GM12878 (cell line): Measurements from ENCODE around the gene ULBP1. TPM values are rescaled to one million over a fixed set of nuclear protein-coding genes. Genes with fewer than 3 reads are reported as not detected.
A peak's percentile ranks its signal among the peaks of the same experiment; 100 is the strongest.

Source experiments
- ATAC-seq: fragments of 200-7000 bp; cut with Tn5 transposase; 3 replicates; pipeline ENCODE4 v1.9.1; 2020; ENCODE audit warnings: mild to moderate bottlenecking, moderate library complexity
- BruUV-seq: library from RNA; stranded (reverse); fragments of 400-500 nt; replicated peaks from 2 replicates; lab custom pipeline; 2021; lab: Mats Ljungman, UMichigan
- CTCF ChIA-PET: fragments of 300-600 bp; sonication (Branson Sonifier 250); formaldehyde crosslinking; extraction: SDS; loops from one replicate; lab custom pipeline; 2021; ENCODE audit warnings: inconsistent platforms; lab: Yijun Ruan, JAX
- POLR2A ChIA-PET: fragments of 350-600 bp; formaldehyde crosslinking; extraction: SDS; loops from one replicate; lab custom pipeline; 2021; ENCODE audit warnings: inconsistent platforms; lab: Charles Lee
- RAD21 ChIA-PET: fragments of 300-600 bp; sonication (Branson Sonifier 250); formaldehyde crosslinking; loops from one replicate; lab custom pipeline; 2023; ENCODE audit warnings: antibody characterized with exemption; ENCODE audit not compliant: unreplicated experiment; lab: Charles Lee
- SMC1A ChIA-PET: fragments of 300-600 bp; sonication (Branson Sonifier 250); formaldehyde crosslinking; loops from one replicate; lab custom pipeline; 2023; ENCODE audit not compliant: unreplicated experiment, uncharacterized antibody; lab: Charles Lee
- DNase-seq: peaks from one replicate; pipeline ENCODE4 v3.0.0-alpha.2; 2011; ENCODE audit warnings: low read depth, low spot score
- FAIRE-seq: peaks from 3 replicates; lab custom pipeline; 2011; peaks lifted over from hg19 to GRCh38; lab: Jason Lieb, UNC
- H2AFZ ChIP-seq: 2 replicates; pipeline ENCODE4 v1.6.0; 2011; ENCODE audit warnings: low read depth, low read length, control low read depth; ENCODE audit not compliant: control insufficient read depth
- H3K27ac ChIP-seq: 2 replicates; pipeline ENCODE4 v1.5.1; 2011; ENCODE audit warnings: control low read depth; ENCODE audit not compliant: control insufficient read depth, insufficient read depth
- H3K27me3 ChIP-seq, 2 experiments: replicated peaks in 1 of 2; 2 replicates each; pipeline versions ENCODE4 v1.6.0 to v1.6.1; 2011; ENCODE audit warnings: low read length in 1 of 2; ENCODE audit not compliant: control insufficient read depth in 2 of 2, insufficient read depth in 2 of 2
- H3K36me3 ChIP-seq, 2 experiments: 2 replicates each; pipeline ENCODE4 v1.5.1; 2011; ENCODE audit warnings: low read length in 1 of 2; ENCODE audit not compliant: control insufficient read depth in 2 of 2, insufficient read depth in 2 of 2
- H3K4me1 ChIP-seq: 2 replicates; pipeline ENCODE4 v1.6.1; 2011; ENCODE audit warnings: mild to moderate bottlenecking, low read length, moderate library complexity, mixed read lengths; ENCODE audit not compliant: control insufficient read depth, insufficient read depth
- H3K4me2 ChIP-seq: 2 replicates; pipeline ENCODE4 v1.6.0; 2011; ENCODE audit warnings: control low read depth; ENCODE audit not compliant: control insufficient read depth, insufficient read depth
- H3K4me3 ChIP-seq: fragments of 200-600 bp; sonication (generic); 2 replicates; pipeline ENCODE4 v1.5.1; 2016
- H3K79me2 ChIP-seq: 2 replicates; pipeline ENCODE4 v1.6.0; 2011; ENCODE audit warnings: low read length; ENCODE audit not compliant: control insufficient read depth, insufficient read depth
- H3K9ac ChIP-seq: 2 replicates; pipeline ENCODE4 v1.8.0; 2011; ENCODE audit warnings: low read length, control low read depth, mixed read lengths; ENCODE audit not compliant: control insufficient read depth, insufficient read depth
- H3K9me3 ChIP-seq: replicated peaks from 3 replicates; pipeline ENCODE4 v1.5.1; 2011; ENCODE audit warnings: mild to moderate bottlenecking, low read length; ENCODE audit not compliant: control insufficient read depth, insufficient read depth
- H4K20me1 ChIP-seq: 2 replicates; pipeline ENCODE4 v1.6.0; 2011; ENCODE audit not compliant: control insufficient read depth, insufficient read depth
- POU2F2 ChIP-seq: IDR thresholded peaks from 3 replicates; pipeline ENCODE4 v1.6.1; 2011; ENCODE audit warnings: low read depth, mild to moderate bottlenecking, low read length, borderline replicate concordance
- SMC3 ChIP-seq: IDR thresholded peaks from 2 replicates; pipeline ENCODE4 v1.6.1; 2011; ENCODE audit warnings: low read length, improper control_type of control experiment, borderline replicate concordance
- TCF12 ChIP-seq: IDR thresholded peaks from 2 replicates; pipeline ENCODE4 v1.6.1; 2011; ENCODE audit warnings: low read depth, mild to moderate bottlenecking, low read length
- WGBS: methylation state at CpG from one replicate; pipeline ENCODE4 v1.1.6; 2016; ENCODE audit warnings: low lambda C conversion rate; ENCODE audit not compliant: insufficient replicate concordance, insufficient coverage; ENCODE audit errors: missing lambda C conversion rate; 5-methylcytosine and 5-hydroxymethylcytosine counted together
- in situ Hi-C: fragments of 300-500 bp; cut with MboI; formaldehyde crosslinking; loops from 9 replicates; pipeline ENCODE4 v1.14.3; 2018; ENCODE audit warnings: mixed read lengths
- intact Hi-C: fragments of 100-400 bp; cut with micrococcal nuclease; formaldehyde crosslinking; loops from one replicate; pipeline ENCODE4 v1.14.2; 2022; ENCODE audit not compliant: unreplicated experiment
- polyA plus RNA-seq, 11 experiments: library from polyadenylated mRNA; depleted of rRNA in 4 of 11; unstranded in 6 of 11; stranded (reverse) in 5 of 11; fragments of >200 nt; fragmentation: Nextera tagmentation in 4 of 11; fragmentation: Illumina TruSeq in 1 of 11; extraction: Ambion mirVana in 4 of 11; extraction: Trizol in 1 of 11; gene quantifications; 1 replicate in 1 of 11; 2 replicates in 10 of 11; pipeline versions ENCODE4 v1.2.1 to v1.2.3, GENCODE V29; 2011 to 2016; ENCODE audit warnings: inconsistent platforms in 2 of 11, missing spikeins in 2 of 11, low read depth in 1 of 11
- total RNA-seq, 4 experiments: library from RNA; depleted of rRNA in 3 of 4; stranded (reverse); fragments of >200 nt in 3 of 4; fragmentation: Illumina TruSeq in 1 of 4; extraction: Trizol in 1 of 4; gene quantifications; 2 replicates each; pipeline versions ENCODE4 v1.2.1 to v1.2.3, GENCODE V29; 2013 to 2021
- TF ChIP-seq, protein P1 (sequence below), 3 experiments: IDR thresholded peaks in 2 of 3; conservative IDR thresholded peaks in 1 of 3; 2 replicates each; pipeline ENCODE4 v1.5.1; 2011; ENCODE audit warnings: low read depth in 3 of 3, low read length in 3 of 3, mild to moderate bottlenecking in 3 of 3, control low read depth in 2 of 3, moderate library complexity in 2 of 3, inconsistent platforms in 1 of 3, mixed read lengths in 1 of 3; ENCODE audit not compliant: control insufficient read depth in 2 of 3, insufficient read depth in 1 of 3; ENCODE audit errors: extremely low read depth in 1 of 3

The ULBP1 gene
- total and polyA plus RNA-seq, 10 of the 15 experiments (the other 5 are each of a cell fraction or from before 2014, with no cell fraction given), result 0.02 to 0.12 (median 0.04) TPM; not detected in 7

DNA sequence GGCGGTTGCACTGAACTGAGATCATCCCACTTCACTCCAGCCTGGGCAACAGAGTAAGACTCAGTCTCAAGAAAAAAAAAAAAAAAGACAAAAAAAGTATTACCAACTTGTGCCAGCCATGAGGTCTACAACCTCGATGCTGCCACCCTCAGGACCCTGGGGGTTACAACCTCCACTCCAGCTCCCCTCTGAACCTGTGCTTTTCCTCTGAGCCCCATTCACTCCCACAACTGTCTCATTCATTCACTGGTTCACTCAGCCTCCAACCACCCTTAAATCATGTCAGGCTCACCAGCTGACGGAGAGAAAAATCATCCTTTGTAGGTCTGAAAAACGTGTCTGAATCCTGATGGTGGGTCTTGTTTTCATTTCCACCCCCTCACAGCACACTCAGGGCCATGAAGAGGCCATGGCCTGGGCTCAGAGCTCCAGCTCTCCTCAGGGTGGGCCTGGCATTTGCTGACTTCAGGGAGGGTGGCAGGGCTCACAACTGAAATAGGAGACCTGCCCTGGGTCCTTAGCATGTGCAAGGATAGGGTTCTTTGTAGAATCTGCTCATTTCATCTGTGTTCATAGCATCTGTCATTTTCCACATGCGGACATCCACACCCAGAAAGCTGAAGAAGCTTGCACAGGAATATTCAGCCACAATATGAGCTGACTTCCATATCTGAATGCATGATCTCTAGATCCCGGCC lies 1.9 kb upstream of the ULBP1 start:
- CTCF ChIA-PET, result interaction anchor here (0.6 to 0.8 kb wide), 2 partner anchors 47 to 869 kb away, joined by 3 read pairs; no protein-coding TSS in a partner anchor
- no peak overlapping the region for H3K9ac ChIP-seq
- POLR2A ChIA-PET, result interaction anchor here (0.7 kb wide), 1 partner anchor 19 kb away, joined by 3 read pairs; no protein-coding TSS in a partner anchor
- BruUV-seq, result no TSS peak
- H3K4me3 ChIP-seq, result no peak overlapping the region
- H3K27me3 ChIP-seq, result peaks cover 18 to 21% of the 10 kb centered on the region in 2 experiments
- H3K4me2 ChIP-seq, result no peak overlapping the region
- H4K20me1 ChIP-seq, result no peaks in the 10 kb centered on the region
- FAIRE-seq (no peak), ATAC-seq (peak; percentile 59), DNase-seq (no peak)
- H3K36me3 ChIP-seq, result no peaks in the 10 kb centered on the region
- peaks cover 17% of the 10 kb centered on the region; the same call in 2 of the 3 replicates for H3K9me3 ChIP-seq
- H3K27ac ChIP-seq, result no peak overlapping the region
- H2AFZ ChIP-seq, result no peak overlapping the region
- no peaks in the 10 kb centered on the region for H3K79me2 ChIP-seq
- H3K4me1 ChIP-seq, result peaks cover 7% of the 10 kb centered on the region
- intact Hi-C loops, result no loop called here
- in situ Hi-C loops, result no loop called here
- 53% methylated on average over 6 of the region's 6 CpGs for WGBS
- no peak for TF ChIP-seq POU2F2
- TF ChIP-seq, protein P1, sequence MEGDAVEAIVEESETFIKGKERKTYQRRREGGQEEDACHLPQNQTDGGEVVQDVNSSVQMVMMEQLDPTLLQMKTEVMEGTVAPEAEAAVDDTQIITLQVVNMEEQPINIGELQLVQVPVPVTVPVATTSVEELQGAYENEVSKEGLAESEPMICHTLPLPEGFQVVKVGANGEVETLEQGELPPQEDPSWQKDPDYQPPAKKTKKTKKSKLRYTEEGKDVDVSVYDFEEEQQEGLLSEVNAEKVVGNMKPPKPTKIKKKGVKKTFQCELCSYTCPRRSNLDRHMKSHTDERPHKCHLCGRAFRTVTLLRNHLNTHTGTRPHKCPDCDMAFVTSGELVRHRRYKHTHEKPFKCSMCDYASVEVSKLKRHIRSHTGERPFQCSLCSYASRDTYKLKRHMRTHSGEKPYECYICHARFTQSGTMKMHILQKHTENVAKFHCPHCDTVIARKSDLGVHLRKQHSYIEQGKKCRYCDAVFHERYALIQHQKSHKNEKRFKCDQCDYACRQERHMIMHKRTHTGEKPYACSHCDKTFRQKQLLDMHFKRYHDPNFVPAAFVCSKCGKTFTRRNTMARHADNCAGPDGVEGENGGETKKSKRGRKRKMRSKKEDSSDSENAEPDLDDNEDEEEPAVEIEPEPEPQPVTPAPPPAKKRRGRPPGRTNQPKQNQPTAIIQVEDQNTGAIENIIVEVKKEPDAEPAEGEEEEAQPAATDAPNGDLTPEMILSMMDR (IDR thresholded peaks at IDR 0.05 in 2 of 3, conservative IDR thresholded peaks at IDR 0.05 in 1 of 3; ENCODE audit: control insufficient read depth in 2 of 3, extremely low read depth in 1 of 3, insufficient read depth in 1 of 3, low read depth in 3 of 3, low read length in 3 of 3), result peak; percentile 10 to 31 (median 28); a peak in 3 of 6 replicates
- TF ChIP-seq TCF12, result no peak
- 0 out of 2 replicates have a peak, but pooled peaks have one; percentile 6 for TF ChIP-seq SMC3
- RAD21 ChIA-PET, result no interaction called here
- SMC1A ChIA-PET, result interaction anchor here (1.2 to 1.3 kb wide), 2 partner anchors 22 to 55 kb away, joined by 3 read pairs; no protein-coding TSS in a partner anchor
